ENCODE measurements around the gene OR5K1.

Gene OR5K1

DNA sequence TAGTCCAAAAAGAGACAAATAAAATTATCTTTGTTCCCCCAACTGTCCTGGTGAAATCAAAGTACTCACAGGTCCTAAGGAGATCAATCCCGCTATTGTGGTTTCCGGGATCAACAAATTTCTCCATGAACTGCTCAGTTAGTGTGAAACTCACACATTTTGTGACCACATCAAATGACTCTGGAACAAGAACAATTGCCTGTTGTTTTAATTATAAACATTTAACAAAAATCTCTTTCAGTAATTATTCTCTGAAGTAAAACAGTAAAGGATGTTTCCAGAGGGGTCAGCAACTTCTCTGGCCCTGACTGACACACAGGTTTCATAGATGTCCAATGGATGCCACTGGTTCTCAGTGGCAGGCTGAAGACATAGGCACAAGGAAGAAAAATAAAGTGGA is 55.8 kb downstream of the OR5K1 start:
- no peak for DNase-seq

DNA sequence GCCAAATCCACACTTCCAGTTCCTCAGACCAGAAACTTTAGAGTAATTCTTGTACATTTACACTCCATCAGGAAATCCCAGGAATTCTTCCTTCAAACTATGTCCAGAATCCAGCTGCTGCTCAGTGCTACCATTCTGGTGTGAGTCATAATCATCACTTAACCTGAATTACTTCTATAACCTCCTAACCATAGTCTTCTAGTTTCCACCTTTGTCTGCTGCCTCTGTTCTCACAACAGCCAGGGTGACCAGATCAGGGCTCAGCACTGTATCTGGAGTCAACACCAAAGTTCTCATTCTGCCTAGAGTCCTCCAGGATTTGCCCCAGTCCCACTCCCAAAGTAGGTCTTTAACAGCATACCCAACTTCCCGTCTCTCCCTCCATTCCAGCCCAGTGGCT is 56.4 kb downstream of the OR5K1 start:
- no peak for DNase-seq

DNA sequence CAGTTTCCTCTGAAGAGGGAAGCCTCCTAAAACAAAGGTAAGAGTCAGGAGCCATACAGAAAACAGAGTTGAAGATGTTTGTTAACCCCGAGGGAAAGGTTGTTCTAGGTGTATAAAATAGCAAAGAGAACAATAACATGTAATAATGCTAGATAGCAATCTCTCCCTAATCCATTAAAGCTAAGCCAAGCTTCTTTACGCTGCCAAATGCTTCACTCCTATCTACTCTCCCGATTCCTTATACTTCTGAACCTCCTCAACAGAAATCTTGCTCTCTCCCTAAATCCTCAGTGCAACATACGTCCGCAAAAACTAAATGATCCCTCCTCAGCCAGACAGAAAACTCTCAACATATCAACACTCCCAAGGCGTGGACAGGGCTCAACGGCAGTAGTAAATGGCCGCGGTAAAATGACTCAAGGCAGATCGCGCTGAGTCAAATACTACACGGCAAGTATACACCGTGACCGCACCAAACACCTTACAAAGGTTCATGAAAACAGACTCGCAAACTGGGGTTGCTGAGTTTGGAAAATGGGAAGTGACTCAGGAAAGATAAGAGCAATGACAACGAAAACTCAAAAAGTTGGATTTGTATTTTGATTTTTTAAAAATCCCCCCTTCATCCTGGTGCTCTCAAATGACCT is 59.0 kb downstream of the OR5K1 start:
- DNase-seq: peak; percentile 61
